ENCODE data around the gene CLCN7.

The CLCN7 gene

GRCh38 chr16:1464894-1465566, 9.8 kb downstream of the CLCN7 start:
- Histone ChIP-seq H3K4me1 (ENCODE audit: control insufficient read depth in 5 of 5, insufficient read depth in 5 of 5, low read length in 5 of 5) (peaks cover 0 to 21% (median 11%) of the 10 kb centered on the region in 5 donors), H3K27me3 (ENCODE audit: control insufficient read depth in 5 of 5, insufficient read depth in 4 of 5, low read length in 5 of 5) (no peaks in the 10 kb centered on the region), H3K27ac (ENCODE audit: low read depth, low read length) (no peak overlapping the region), H3K4me3 (ENCODE audit: low read depth in 1 of 5, low read length in 5 of 5) (no peak overlapping the region), H3K36me3 (ENCODE audit: control insufficient read depth in 5 of 5, insufficient read depth in 5 of 5, low read length in 5 of 5) (peaks cover 0 to 44% (median 29%) of the 10 kb centered on the region in 5 donors), H3K9ac (ENCODE audit: low read length in 5 of 5) (no peak overlapping the region), H3K9me3 (ENCODE audit: control insufficient read depth in 5 of 5, low read length in 5 of 5) (no peaks in the 10 kb centered on the region)

GRCh38 chr16:1464196-1464893, 10.5 kb downstream of the CLCN7 start:
- no peaks in the 10 kb centered on the region for H3K27me3 ChIP-seq (ENCODE audit: control insufficient read depth in 5 of 5, insufficient read depth in 4 of 5, low read length in 5 of 5)
- peaks cover 0 to 14% (median 6%) of the 10 kb centered on the region in 5 donors for H3K4me1 ChIP-seq (ENCODE audit: control insufficient read depth in 5 of 5, insufficient read depth in 5 of 5, low read length in 5 of 5)
- no peak overlapping the region for H3K4me3 ChIP-seq (ENCODE audit: low read depth in 1 of 5, low read length in 5 of 5)
- H3K9ac ChIP-seq (ENCODE audit: low read length in 5 of 5), result no peak overlapping the region
- no peaks in the 10 kb centered on the region for H3K9me3 ChIP-seq (ENCODE audit: control insufficient read depth in 5 of 5, low read length in 5 of 5)
- no peak overlapping the region for H3K27ac ChIP-seq (ENCODE audit: low read depth, low read length)
- peaks cover 0 to 48% (median 32%) of the 10 kb centered on the region in 5 donors for H3K36me3 ChIP-seq (ENCODE audit: control insufficient read depth in 5 of 5, insufficient read depth in 5 of 5, low read length in 5 of 5)

GRCh38 chr16:1461146-1461545, 13.7 kb downstream of the CLCN7 start:
- Histone ChIP-seq H3K4me3 (ENCODE audit: low read depth in 1 of 5, low read length in 5 of 5) (no peak overlapping the region), H3K9me3 (ENCODE audit: control insufficient read depth in 5 of 5, low read length in 5 of 5) (no peaks in the 10 kb centered on the region), H3K4me1 (ENCODE audit: control insufficient read depth in 5 of 5, insufficient read depth in 5 of 5, low read length in 5 of 5) (no peaks in the 10 kb centered on the region), H3K27ac (ENCODE audit: low read depth, low read length) (no peak overlapping the region), H3K36me3 (ENCODE audit: control insufficient read depth in 5 of 5, insufficient read depth in 5 of 5, low read length in 5 of 5) (peaks cover 0 to 77% (median 56%) of the 10 kb centered on the region in 5 donors), H3K27me3 (ENCODE audit: control insufficient read depth in 5 of 5, insufficient read depth in 4 of 5, low read length in 5 of 5) (no peaks in the 10 kb centered on the region), H3K9ac (ENCODE audit: low read length in 5 of 5) (no peak overlapping the region)

GRCh38 chr16:1460602-1461138, 14.2 kb downstream of the CLCN7 start:
- H3K9ac ChIP-seq (ENCODE audit: low read length in 5 of 5), result no peak overlapping the region
- H3K27ac ChIP-seq (ENCODE audit: low read depth, low read length), result no peak overlapping the region
- peaks cover 0 to 81% (median 60%) of the 10 kb centered on the region in 5 donors for H3K36me3 ChIP-seq (ENCODE audit: control insufficient read depth in 5 of 5, insufficient read depth in 5 of 5, low read length in 5 of 5)
- H3K4me3 ChIP-seq (ENCODE audit: low read depth in 1 of 5, low read length in 5 of 5), result no peak overlapping the region
- no peaks in the 10 kb centered on the region for H3K4me1 ChIP-seq (ENCODE audit: control insufficient read depth in 5 of 5, insufficient read depth in 5 of 5, low read length in 5 of 5)
- no peaks in the 10 kb centered on the region for H3K27me3 ChIP-seq (ENCODE audit: control insufficient read depth in 5 of 5, insufficient read depth in 4 of 5, low read length in 5 of 5)
- H3K9me3 ChIP-seq (ENCODE audit: control insufficient read depth in 5 of 5, low read length in 5 of 5), result no peaks in the 10 kb centered on the region

GRCh38 chr16:1459967-1460366, 14.9 kb downstream of the CLCN7 start:
- Histone ChIP-seq H3K9me3 (ENCODE audit: control insufficient read depth in 5 of 5, low read length in 5 of 5) (no peaks in the 10 kb centered on the region), H3K27me3 (ENCODE audit: control insufficient read depth in 5 of 5, insufficient read depth in 4 of 5, low read length in 5 of 5) (no peaks in the 10 kb centered on the region), H3K4me3 (ENCODE audit: low read depth in 1 of 5, low read length in 5 of 5) (no peak overlapping the region), H3K36me3 (ENCODE audit: control insufficient read depth in 5 of 5, insufficient read depth in 5 of 5, low read length in 5 of 5) (peaks cover 0 to 84% (median 67%) of the 10 kb centered on the region in 5 donors), H3K9ac (ENCODE audit: low read length in 5 of 5) (no peak overlapping the region), H3K27ac (ENCODE audit: low read depth, low read length) (no peak overlapping the region), H3K4me1 (ENCODE audit: control insufficient read depth in 5 of 5, insufficient read depth in 5 of 5, low read length in 5 of 5) (no peaks in the 10 kb centered on the region)

- H3K9ac ChIP-seq (ENCODE audit: low read length in 5 of 5), result no peak overlapping the region
- H3K4me3 ChIP-seq (ENCODE audit: low read depth in 1 of 5, low read length in 5 of 5), result no peak overlapping the region
- H3K9me3 ChIP-seq (ENCODE audit: control insufficient read depth in 5 of 5, low read length in 5 of 5), result no peaks in the 10 kb centered on the region
- no peak overlapping the region for H3K27ac ChIP-seq (ENCODE audit: low read depth, low read length)
- no peaks in the 10 kb centered on the region for H3K4me1 ChIP-seq (ENCODE audit: control insufficient read depth in 5 of 5, insufficient read depth in 5 of 5, low read length in 5 of 5)
- H3K27me3 ChIP-seq (ENCODE audit: control insufficient read depth in 5 of 5, insufficient read depth in 4 of 5, low read length in 5 of 5), result no peaks in the 10 kb centered on the region
- H3K36me3 ChIP-seq (ENCODE audit: control insufficient read depth in 5 of 5, insufficient read depth in 5 of 5, low read length in 5 of 5), result peaks cover 0 to 84% (median 71%) of the 10 kb centered on the region in 5 donors
Observed at GRCh38 chr16:1458977-1459341, 15.9 kb downstream of the CLCN7 start.

- H3K9ac ChIP-seq (ENCODE audit: low read length in 5 of 5), result no peak overlapping the region
- no peak overlapping the region for H3K4me3 ChIP-seq (ENCODE audit: low read depth in 1 of 5, low read length in 5 of 5)
- no peaks in the 10 kb centered on the region for H3K9me3 ChIP-seq (ENCODE audit: control insufficient read depth in 5 of 5, low read length in 5 of 5)
- H3K4me1 ChIP-seq (ENCODE audit: control insufficient read depth in 5 of 5, insufficient read depth in 5 of 5, low read length in 5 of 5), result no peaks in the 10 kb centered on the region
- no peaks in the 10 kb centered on the region for H3K27me3 ChIP-seq (ENCODE audit: control insufficient read depth in 5 of 5, insufficient read depth in 4 of 5, low read length in 5 of 5)
- H3K36me3 ChIP-seq (ENCODE audit: control insufficient read depth in 5 of 5, insufficient read depth in 5 of 5, low read length in 5 of 5), result peaks cover 0 to 86% (median 74%) of the 10 kb centered on the region in 5 donors
- H3K27ac ChIP-seq (ENCODE audit: low read depth, low read length), result no peak overlapping the region
Observed at GRCh38 chr16:1458336-1458976, 16.4 kb downstream of the CLCN7 start.

- Histone ChIP-seq H3K9ac (ENCODE audit: low read length in 5 of 5) (no peak overlapping the region), H3K4me1 (ENCODE audit: control insufficient read depth in 5 of 5, insufficient read depth in 5 of 5, low read length in 5 of 5) (no peaks in the 10 kb centered on the region), H3K9me3 (ENCODE audit: control insufficient read depth in 5 of 5, low read length in 5 of 5) (no peaks in the 10 kb centered on the region), H3K27ac (ENCODE audit: low read depth, low read length) (no peak overlapping the region), H3K36me3 (ENCODE audit: control insufficient read depth in 5 of 5, insufficient read depth in 5 of 5, low read length in 5 of 5) (peaks cover 0 to 85% (median 75%) of the 10 kb centered on the region in 5 donors), H3K27me3 (ENCODE audit: control insufficient read depth in 5 of 5, insufficient read depth in 4 of 5, low read length in 5 of 5) (no peaks in the 10 kb centered on the region), H3K4me3 (ENCODE audit: low read depth in 1 of 5, low read length in 5 of 5) (no peak overlapping the region)
Observed at GRCh38 chr16:1457489-1458245, 17.2 kb downstream of the CLCN7 start.

GRCh38 chr16:1456951-1457350, 17.9 kb downstream of the CLCN7 start:
- H3K4me3 ChIP-seq (ENCODE audit: low read depth in 1 of 5, low read length in 5 of 5), result no peak overlapping the region
- H3K27me3 ChIP-seq (ENCODE audit: control insufficient read depth in 5 of 5, insufficient read depth in 4 of 5, low read length in 5 of 5), result no peaks in the 10 kb centered on the region
- no peak overlapping the region for H3K27ac ChIP-seq (ENCODE audit: low read depth, low read length)
- no peaks in the 10 kb centered on the region for H3K9me3 ChIP-seq (ENCODE audit: control insufficient read depth in 5 of 5, low read length in 5 of 5)
- peaks cover 0 to 91% (median 83%) of the 10 kb centered on the region in 5 donors for H3K36me3 ChIP-seq (ENCODE audit: control insufficient read depth in 5 of 5, insufficient read depth in 5 of 5, low read length in 5 of 5)
- no peaks in the 10 kb centered on the region for H3K4me1 ChIP-seq (ENCODE audit: control insufficient read depth in 5 of 5, insufficient read depth in 5 of 5, low read length in 5 of 5)
- H3K9ac ChIP-seq (ENCODE audit: low read length in 5 of 5), result no peak overlapping the region
